LNCaP clone FGC (cell line): ENCODE measurements around the gene LPCAT2.
A peak's percentile ranks its signal among the peaks of the same experiment; 100 is the strongest.

Source experiments
- DNase-seq: peaks from one replicate; pipeline ENCODE4 v3.0.0-alpha.2; 2011; ENCODE audit warnings: low read depth
- H3K4me3 ChIP-seq: 2 replicates; pipeline ENCODE4 v1.5.1; 2011; ENCODE audit warnings: mild to moderate bottlenecking, low read depth, low read length, control low read depth
- TF ChIP-seq, protein P1 (sequence below): IDR thresholded peaks from 2 replicates; pipeline ENCODE4 v1.5.1; 2012; ENCODE audit warnings: mild to moderate bottlenecking; ENCODE audit not compliant: control insufficient read depth, insufficient read depth; ENCODE audit errors: extremely low read depth

LPCAT2 gene

DNA sequence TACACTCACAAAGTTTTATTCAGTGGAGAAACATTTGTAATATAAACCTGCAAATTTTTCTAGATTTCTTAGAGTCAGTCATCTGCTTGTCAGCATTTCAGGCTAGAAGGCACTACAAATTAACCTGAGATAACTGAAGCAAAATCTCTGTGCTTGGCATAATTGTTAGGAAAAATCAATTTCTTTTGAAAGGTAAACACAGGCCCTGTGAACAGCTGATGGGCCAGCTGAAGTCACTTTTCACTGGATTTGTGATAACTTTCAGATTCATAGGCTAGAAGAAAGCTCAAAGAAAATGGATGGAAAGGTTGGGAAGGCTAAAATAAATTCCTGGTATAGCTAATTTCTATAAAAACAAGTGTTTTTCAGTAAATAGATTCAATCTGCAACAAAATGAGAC is 112.9 kb downstream of the LPCAT2 start:
- no peak for DNase-seq
- no peak overlapping the region for H3K4me3 ChIP-seq
- TF ChIP-seq, protein P1, sequence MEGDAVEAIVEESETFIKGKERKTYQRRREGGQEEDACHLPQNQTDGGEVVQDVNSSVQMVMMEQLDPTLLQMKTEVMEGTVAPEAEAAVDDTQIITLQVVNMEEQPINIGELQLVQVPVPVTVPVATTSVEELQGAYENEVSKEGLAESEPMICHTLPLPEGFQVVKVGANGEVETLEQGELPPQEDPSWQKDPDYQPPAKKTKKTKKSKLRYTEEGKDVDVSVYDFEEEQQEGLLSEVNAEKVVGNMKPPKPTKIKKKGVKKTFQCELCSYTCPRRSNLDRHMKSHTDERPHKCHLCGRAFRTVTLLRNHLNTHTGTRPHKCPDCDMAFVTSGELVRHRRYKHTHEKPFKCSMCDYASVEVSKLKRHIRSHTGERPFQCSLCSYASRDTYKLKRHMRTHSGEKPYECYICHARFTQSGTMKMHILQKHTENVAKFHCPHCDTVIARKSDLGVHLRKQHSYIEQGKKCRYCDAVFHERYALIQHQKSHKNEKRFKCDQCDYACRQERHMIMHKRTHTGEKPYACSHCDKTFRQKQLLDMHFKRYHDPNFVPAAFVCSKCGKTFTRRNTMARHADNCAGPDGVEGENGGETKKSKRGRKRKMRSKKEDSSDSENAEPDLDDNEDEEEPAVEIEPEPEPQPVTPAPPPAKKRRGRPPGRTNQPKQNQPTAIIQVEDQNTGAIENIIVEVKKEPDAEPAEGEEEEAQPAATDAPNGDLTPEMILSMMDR, result no peak

DNA sequence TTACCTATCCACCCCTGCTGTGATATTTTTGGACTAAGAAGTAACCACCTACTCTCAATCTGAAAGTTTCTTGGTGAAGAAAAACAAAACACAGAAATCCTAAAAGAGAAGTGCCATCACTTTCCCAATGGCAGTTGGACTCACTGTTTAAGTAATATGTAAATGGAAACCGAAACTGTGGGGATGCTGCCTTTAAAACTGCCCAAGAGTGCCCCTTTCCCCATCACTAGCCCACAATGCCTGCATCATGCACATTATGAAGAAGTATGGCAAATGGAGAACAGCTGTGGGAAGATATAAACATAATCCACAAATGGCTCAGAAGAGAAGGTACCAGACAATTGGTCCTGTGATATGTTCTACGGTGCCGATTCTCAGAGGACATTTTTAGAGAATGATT is 113.4 kb downstream of the LPCAT2 start:
- no peak for DNase-seq
- no peak overlapping the region for H3K4me3 ChIP-seq
- TF ChIP-seq, protein P1, result no peak

DNA sequence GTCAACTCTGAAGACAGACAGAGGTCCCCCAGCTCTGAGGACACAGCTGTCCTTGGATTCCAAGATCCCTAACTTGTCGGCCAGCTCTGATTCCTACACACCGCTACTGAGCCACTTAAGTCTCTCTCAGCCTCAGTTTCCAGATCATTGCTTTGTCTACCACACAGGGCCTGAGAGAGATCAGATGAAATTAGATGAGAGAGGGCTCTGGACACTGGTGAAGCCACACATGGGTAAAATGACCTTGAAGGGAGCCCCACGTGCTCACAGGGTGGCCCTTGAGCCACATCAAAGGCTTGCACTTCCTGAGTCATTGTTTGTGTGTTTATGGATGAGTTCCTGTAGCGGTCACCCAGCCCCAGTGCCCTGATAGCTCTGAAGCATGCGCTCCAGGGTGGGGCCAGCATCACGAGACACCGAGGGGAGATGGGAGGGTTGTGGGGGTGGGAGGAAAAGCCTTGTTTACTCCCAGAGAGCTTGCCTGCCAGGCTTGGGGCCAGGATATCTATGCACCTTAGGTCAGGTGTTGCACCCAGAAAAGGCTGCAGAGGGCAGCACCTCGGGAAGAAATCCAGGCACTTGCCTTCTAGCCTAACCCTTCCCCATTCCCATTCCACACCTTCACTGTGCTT is 114.2 kb downstream of the LPCAT2 start:
- DNase-seq, result no peak
- TF ChIP-seq, protein P1, result peak; percentile 42
- no peak overlapping the region for H3K4me3 ChIP-seq

DNA sequence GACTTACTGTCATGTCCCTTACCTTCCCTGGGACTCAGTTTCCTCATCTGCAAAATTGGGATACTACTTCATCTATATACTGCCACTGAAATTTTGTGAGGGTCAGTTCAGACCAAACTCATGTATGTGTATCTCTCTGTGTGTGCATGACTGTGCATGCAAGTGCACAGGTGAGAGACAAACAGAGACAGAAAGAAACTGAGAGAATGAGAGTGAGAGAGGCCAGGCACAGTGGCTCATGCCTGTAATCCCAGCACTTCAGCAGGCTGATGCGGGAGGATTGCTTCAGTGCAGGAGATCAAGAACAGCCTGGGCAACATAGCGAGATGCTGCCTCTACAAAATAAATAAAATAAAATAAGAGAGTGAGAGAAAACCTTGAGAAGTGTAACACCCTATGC is 114.8 kb downstream of the LPCAT2 start:
- H3K4me3 ChIP-seq, result no peak overlapping the region

DNA sequence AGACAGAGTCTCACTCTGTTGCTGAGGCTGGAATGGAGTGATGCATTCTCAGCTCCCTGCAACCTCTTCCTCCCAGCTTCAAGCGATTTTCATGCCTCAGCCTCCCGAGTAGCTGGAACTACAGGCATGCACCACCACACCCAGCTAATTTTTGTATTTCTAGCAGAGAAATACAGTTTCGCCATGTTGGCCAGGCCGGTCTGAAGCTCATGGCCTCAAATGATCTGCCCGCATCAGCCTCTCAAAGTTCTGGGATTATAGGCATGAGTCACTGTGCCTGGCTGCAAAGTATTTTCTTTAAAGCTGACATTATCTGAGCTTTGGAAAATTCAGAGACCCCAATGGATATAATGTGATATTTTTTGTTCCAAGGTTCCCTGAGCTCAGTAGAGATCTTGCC is 115.8 kb downstream of the LPCAT2 start:
- no peak overlapping the region for H3K4me3 ChIP-seq
- TF ChIP-seq, protein P1, result no peak

More for the DNA sequence above, 114.8 kb downstream of the LPCAT2 start:
- no peak for DNase-seq
- TF ChIP-seq, protein P1, result no peak

DNA sequence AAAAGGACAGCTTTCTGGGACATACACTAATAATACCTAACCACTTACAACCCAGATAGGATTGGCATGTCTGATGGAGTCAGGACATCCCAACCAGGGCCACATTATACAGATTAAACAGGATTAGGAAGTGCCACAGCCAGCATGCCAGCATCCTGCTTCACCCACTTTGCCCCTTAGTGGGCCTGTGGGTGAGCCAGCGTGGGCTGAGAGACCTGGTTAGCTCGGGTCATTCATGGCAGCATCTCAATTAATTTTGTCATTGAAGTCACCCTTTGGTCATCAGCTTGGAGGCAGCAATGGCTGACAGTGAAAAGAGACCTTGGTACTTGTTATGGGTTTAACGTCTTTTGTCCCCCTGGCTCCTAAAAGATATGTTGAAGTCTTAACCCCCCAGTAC is 117.0 kb downstream of the LPCAT2 start:
- TF ChIP-seq, protein P1, result no peak
- DNase-seq, result no peak

More for the DNA sequence above, 115.8 kb downstream of the LPCAT2 start:
- no peak for DNase-seq

More for the DNA sequence above, 117.0 kb downstream of the LPCAT2 start:
- no peak overlapping the region for H3K4me3 ChIP-seq
